ENCODE data around the gene CPB2. TPM values are rescaled to one million over a fixed set of nuclear protein-coding genes. Genes with fewer than 3 reads are reported as not detected.

The CPB2 gene
- total RNA-seq, 1 donor from 2014 or later: not detected

DNA sequence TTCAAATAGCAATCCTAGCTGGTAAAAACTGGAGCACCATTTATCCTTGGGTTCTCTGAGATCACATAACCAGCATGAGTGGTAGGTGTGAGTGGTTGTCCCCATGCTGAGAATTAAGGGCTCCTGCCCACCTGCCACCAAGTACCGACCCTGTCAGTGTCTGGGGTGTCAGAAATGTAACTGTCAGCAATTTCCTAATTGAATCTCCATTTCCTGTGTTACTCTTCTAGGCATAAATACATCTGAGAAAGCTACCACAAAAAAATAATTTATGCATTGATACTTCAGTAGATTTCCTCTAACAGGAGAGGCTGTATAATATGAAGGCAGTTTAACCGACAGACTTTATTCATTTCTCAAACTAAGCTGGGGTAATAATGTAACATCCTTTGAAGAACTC, 25.1 kb downstream of the CPB2 start:
- Histone ChIP-seq H3K4me1 (ENCODE audit: control insufficient read depth in 3 of 3, insufficient read depth in 3 of 3, low read length in 3 of 3) (no peaks in the 10 kb centered on the region), H3K4me3 (ENCODE audit: low read length in 3 of 3) (no peak overlapping the region), H3K27me3 (ENCODE audit: control insufficient read depth in 3 of 3, insufficient read depth in 3 of 3, low read length in 3 of 3) (no peaks in the 10 kb centered on the region), H3K9me3 (ENCODE audit: control insufficient read depth in 3 of 3, low read length in 3 of 3) (no peaks in the 10 kb centered on the region), H3K9ac (ENCODE audit: low read depth in 1 of 3, low read length in 3 of 3) (no peak overlapping the region), H3K36me3 (ENCODE audit: control insufficient read depth in 3 of 3, insufficient read depth in 3 of 3, low read length in 3 of 3) (no peaks in the 10 kb centered on the region), H3K27ac (ENCODE audit: low read depth, low read length) (no peak overlapping the region)

DNA sequence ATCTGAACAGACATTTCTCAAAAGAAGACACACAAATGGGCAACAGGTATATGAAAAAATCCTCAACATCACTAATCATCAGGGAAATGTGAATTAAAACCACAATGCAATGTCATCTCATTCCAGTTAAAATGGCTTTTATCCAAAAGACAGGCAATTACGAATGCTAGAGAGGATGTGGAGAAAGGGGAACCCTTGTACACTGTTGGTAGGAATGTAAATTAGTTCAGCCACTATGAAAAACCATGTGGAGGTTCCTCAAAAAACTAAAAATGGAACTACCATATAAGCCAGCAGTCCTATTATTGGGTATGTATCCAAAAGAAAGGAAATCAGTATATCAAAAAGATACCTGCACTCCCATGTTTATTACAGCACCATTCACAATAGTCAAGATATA, 27.6 kb downstream of the CPB2 start:
- H3K9ac ChIP-seq (ENCODE audit: low read depth in 1 of 3, low read length in 3 of 3): no peak overlapping the region
- H3K4me3 ChIP-seq (ENCODE audit: low read length in 3 of 3): no peak overlapping the region
- H3K4me1 ChIP-seq (ENCODE audit: control insufficient read depth in 3 of 3, insufficient read depth in 3 of 3, low read length in 3 of 3): no peaks in the 10 kb centered on the region
- no peaks in the 10 kb centered on the region for H3K27me3 ChIP-seq (ENCODE audit: control insufficient read depth in 3 of 3, insufficient read depth in 3 of 3, low read length in 3 of 3)
- H3K27ac ChIP-seq (ENCODE audit: low read depth, low read length): no peak overlapping the region
- H3K36me3 ChIP-seq (ENCODE audit: control insufficient read depth in 3 of 3, insufficient read depth in 3 of 3, low read length in 3 of 3): no peaks in the 10 kb centered on the region
- no peaks in the 10 kb centered on the region for H3K9me3 ChIP-seq (ENCODE audit: control insufficient read depth in 3 of 3, low read length in 3 of 3)

DNA sequence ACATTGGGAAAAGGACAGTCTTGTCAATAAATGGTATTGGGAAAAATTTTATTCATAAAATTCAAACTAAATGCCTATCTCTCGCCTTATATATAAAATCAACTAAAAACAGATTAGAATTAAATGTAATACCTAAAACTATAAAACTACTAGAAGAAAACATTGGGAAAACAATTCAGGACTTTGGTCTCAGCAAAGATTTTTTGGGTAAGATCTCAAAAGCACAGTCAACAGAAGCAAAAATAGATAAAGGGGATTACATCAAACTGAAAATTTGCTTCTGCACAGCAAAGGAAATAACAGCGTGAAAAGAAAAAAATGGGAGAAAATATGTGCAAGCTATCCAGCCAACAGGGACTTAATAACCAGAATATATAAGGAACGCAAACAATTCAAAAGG, 28.0 kb downstream of the CPB2 start:
- no peak overlapping the region for H3K9ac ChIP-seq (ENCODE audit: low read depth in 1 of 3, low read length in 3 of 3)
- H3K27ac ChIP-seq (ENCODE audit: low read depth, low read length): no peak overlapping the region
- no peaks in the 10 kb centered on the region for H3K9me3 ChIP-seq (ENCODE audit: control insufficient read depth in 3 of 3, low read length in 3 of 3)
- H3K4me1 ChIP-seq (ENCODE audit: control insufficient read depth in 3 of 3, insufficient read depth in 3 of 3, low read length in 3 of 3): no peaks in the 10 kb centered on the region
- no peaks in the 10 kb centered on the region for H3K27me3 ChIP-seq (ENCODE audit: control insufficient read depth in 3 of 3, insufficient read depth in 3 of 3, low read length in 3 of 3)
- no peaks in the 10 kb centered on the region for H3K36me3 ChIP-seq (ENCODE audit: control insufficient read depth in 3 of 3, insufficient read depth in 3 of 3, low read length in 3 of 3)
- no peak overlapping the region for H3K4me3 ChIP-seq (ENCODE audit: low read length in 3 of 3)

DNA sequence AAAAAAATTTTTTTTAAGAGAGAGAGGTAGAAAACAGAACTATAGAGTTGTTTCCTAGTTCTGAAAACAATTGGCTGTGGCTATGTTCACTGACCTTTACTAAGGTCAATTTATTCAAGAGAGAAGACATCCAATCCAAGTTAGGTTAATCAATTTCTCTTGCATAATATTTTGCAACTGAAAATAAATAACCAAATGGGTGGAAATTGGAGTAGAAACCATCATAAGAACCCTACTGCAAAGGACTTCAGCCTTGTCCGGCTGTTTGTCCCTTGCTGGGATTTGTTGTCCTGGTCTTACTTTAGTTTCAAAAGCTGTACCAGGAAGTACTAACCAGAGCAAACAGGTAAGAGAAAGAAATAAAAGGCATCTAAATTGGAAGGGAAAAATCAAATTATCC, 29.0 kb downstream of the CPB2 start:
- H3K4me1 ChIP-seq (ENCODE audit: control insufficient read depth in 3 of 3, insufficient read depth in 3 of 3, low read length in 3 of 3): no peaks in the 10 kb centered on the region
- H3K36me3 ChIP-seq (ENCODE audit: control insufficient read depth in 3 of 3, insufficient read depth in 3 of 3, low read length in 3 of 3): no peaks in the 10 kb centered on the region
- H3K4me3 ChIP-seq (ENCODE audit: low read length in 3 of 3): no peak overlapping the region
- H3K27ac ChIP-seq (ENCODE audit: low read depth, low read length): no peak overlapping the region
- no peaks in the 10 kb centered on the region for H3K9me3 ChIP-seq (ENCODE audit: control insufficient read depth in 3 of 3, low read length in 3 of 3)
- H3K9ac ChIP-seq (ENCODE audit: low read depth in 1 of 3, low read length in 3 of 3): no peak overlapping the region
- no peaks in the 10 kb centered on the region for H3K27me3 ChIP-seq (ENCODE audit: control insufficient read depth in 3 of 3, insufficient read depth in 3 of 3, low read length in 3 of 3)

DNA sequence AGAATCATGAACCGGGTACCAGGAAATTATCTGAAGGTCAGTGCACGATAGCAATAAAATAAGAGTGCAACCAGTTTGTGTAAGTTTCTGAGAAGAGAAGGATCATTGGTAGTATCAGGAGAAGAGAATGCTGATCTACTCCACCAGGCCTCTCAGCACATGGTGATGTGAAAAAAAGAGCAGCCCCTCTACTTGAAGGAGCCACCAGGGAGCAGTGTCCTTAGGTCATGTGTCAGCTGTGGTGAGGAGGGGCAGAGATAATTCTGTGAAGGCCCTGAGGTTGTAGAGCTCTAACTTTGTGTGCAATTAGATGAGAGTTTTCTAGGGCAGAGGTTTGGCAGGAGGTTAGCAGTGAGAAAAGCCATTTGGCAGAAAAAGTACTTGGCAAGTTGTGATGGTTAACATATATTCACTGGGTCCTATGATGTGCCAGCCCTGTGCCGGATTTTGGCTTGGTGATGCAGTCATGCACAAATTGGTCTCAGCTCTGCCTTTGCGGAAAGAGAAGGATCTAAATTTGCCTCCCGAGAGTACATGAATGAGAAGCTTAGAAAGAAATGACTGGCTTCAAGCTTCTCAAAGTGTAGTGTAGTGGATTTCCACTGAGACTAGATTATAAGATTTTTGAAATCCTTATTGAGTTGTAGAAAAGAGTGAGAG, 33.1 kb downstream of the CPB2 start:
- H3K9me3 ChIP-seq (ENCODE audit: control insufficient read depth in 3 of 3, low read length in 3 of 3): no peaks in the 10 kb centered on the region
- no peak overlapping the region for H3K4me3 ChIP-seq (ENCODE audit: low read length in 3 of 3)
- no peak overlapping the region for H3K27ac ChIP-seq (ENCODE audit: low read depth, low read length)
- H3K36me3 ChIP-seq (ENCODE audit: control insufficient read depth in 3 of 3, insufficient read depth in 3 of 3, low read length in 3 of 3): no peaks in the 10 kb centered on the region
- H3K4me1 ChIP-seq (ENCODE audit: control insufficient read depth in 3 of 3, insufficient read depth in 3 of 3, low read length in 3 of 3): no peaks in the 10 kb centered on the region
- no peaks in the 10 kb centered on the region for H3K27me3 ChIP-seq (ENCODE audit: control insufficient read depth in 3 of 3, insufficient read depth in 3 of 3, low read length in 3 of 3)
- no peak overlapping the region for H3K9ac ChIP-seq (ENCODE audit: low read depth in 1 of 3, low read length in 3 of 3)

DNA sequence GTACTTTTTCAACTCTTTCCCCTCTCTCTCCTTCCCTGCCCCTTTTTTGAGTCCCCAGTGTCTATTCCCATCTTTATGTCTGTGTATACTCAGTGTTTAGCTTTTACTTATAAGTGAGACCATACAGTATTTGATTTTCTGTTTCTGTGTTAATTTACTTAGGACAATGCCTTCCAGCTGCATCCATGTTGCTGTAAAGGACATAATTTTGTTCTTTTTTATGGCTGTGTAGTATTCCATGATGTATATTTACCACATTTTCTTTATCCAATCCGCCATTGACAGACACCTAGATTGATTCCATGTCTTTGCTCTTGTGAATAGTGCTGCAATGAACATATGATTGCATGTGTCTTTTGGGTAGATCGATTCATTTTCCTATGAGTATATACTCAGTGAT, 41.5 kb downstream of the CPB2 start:
- Histone ChIP-seq H3K36me3 (ENCODE audit: control insufficient read depth in 3 of 3, insufficient read depth in 3 of 3, low read length in 3 of 3) (no peaks in the 10 kb centered on the region), H3K27ac (ENCODE audit: low read depth, low read length) (no peak overlapping the region), H3K4me1 (ENCODE audit: control insufficient read depth in 3 of 3, insufficient read depth in 3 of 3, low read length in 3 of 3) (no peaks in the 10 kb centered on the region), H3K9ac (ENCODE audit: low read depth in 1 of 3, low read length in 3 of 3) (no peak overlapping the region), H3K4me3 (ENCODE audit: low read length in 3 of 3) (no peak overlapping the region), H3K27me3 (ENCODE audit: control insufficient read depth in 3 of 3, insufficient read depth in 3 of 3, low read length in 3 of 3) (no peaks in the 10 kb centered on the region), H3K9me3 (ENCODE audit: control insufficient read depth in 3 of 3, low read length in 3 of 3) (no peaks in the 10 kb centered on the region)

DNA sequence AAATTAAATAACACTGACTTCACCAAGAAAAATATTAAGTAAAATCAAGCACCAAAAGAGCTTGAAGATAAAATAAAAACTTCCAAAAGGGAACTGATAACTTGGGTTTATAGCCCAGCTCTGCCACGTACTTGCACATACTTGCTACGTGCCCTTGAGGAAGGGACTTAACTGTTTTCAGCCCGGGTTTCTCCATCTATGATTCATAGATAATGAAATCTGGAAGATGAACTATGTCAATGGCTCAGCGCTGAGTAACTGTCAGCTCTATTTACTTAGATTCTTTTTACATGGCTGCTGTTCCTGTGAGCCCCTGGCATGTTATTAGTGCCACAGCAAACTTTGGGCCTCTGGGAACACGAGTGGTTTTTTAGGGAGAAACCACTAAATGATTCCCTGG, 42.6 kb downstream of the CPB2 start:
- Histone ChIP-seq H3K27me3 (ENCODE audit: control insufficient read depth in 3 of 3, insufficient read depth in 3 of 3, low read length in 3 of 3) (no peaks in the 10 kb centered on the region), H3K4me3 (ENCODE audit: low read length in 3 of 3) (no peak overlapping the region), H3K9me3 (ENCODE audit: control insufficient read depth in 3 of 3, low read length in 3 of 3) (no peaks in the 10 kb centered on the region), H3K27ac (ENCODE audit: low read depth, low read length) (no peak overlapping the region), H3K36me3 (ENCODE audit: control insufficient read depth in 3 of 3, insufficient read depth in 3 of 3, low read length in 3 of 3) (no peaks in the 10 kb centered on the region), H3K9ac (ENCODE audit: low read depth in 1 of 3, low read length in 3 of 3) (no peak overlapping the region), H3K4me1 (ENCODE audit: control insufficient read depth in 3 of 3, insufficient read depth in 3 of 3, low read length in 3 of 3) (no peaks in the 10 kb centered on the region)

DNA sequence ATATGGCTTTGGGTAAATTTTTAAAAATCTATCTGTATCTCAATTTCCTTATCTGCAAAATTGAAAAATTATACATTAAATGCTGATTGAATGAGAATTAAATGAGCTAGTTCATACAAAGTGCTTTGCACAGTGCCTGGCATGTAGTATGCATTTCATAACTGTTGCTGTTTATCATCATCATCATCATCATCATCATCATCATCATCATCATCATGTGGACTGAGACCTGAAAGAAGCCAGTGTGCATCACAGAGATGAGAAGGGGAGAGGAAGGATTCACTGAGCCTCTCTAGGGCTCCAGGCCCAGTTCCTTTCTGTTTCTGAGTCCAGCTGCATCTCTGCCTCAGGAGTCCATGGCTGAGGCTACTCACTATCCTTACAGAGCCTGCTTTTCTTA, 45.4 kb downstream of the CPB2 start:
- Histone ChIP-seq H3K9me3 (ENCODE audit: control insufficient read depth in 3 of 3, low read length in 3 of 3) (no peaks in the 10 kb centered on the region), H3K27me3 (ENCODE audit: control insufficient read depth in 3 of 3, insufficient read depth in 3 of 3, low read length in 3 of 3) (no peaks in the 10 kb centered on the region), H3K9ac (ENCODE audit: low read depth in 1 of 3, low read length in 3 of 3) (no peak overlapping the region), H3K27ac (ENCODE audit: low read depth, low read length) (no peak overlapping the region), H3K36me3 (ENCODE audit: control insufficient read depth in 3 of 3, insufficient read depth in 3 of 3, low read length in 3 of 3) (no peaks in the 10 kb centered on the region), H3K4me1 (ENCODE audit: control insufficient read depth in 3 of 3, insufficient read depth in 3 of 3, low read length in 3 of 3) (no peaks in the 10 kb centered on the region), H3K4me3 (ENCODE audit: low read length in 3 of 3) (no peak overlapping the region)

DNA sequence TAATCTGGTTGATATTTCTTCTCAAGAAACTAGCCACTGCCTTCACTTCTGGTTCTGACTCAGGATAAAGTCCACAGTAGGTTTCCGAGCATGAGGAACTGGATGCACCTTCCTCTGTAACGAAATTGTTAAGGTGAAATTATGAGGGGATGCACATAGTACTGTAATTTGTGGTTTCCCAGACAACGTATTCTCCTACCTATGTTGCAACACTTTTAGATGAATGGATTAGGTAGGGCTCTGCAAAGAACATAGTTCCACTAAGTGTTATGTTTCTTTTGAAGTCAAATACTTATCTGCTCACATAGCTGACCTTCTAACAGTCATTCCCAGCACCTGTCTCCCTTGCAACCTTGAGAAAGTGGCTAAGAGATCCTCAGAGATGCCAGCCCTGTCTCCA, 46.6 kb downstream of the CPB2 start:
- Histone ChIP-seq H3K9me3 (ENCODE audit: control insufficient read depth in 3 of 3, low read length in 3 of 3) (no peaks in the 10 kb centered on the region), H3K9ac (ENCODE audit: low read depth in 1 of 3, low read length in 3 of 3) (no peak overlapping the region), H3K4me1 (ENCODE audit: control insufficient read depth in 3 of 3, insufficient read depth in 3 of 3, low read length in 3 of 3) (peaks cover 0 to 3% (median under 1%) of the 10 kb centered on the region in 3 donors), H3K4me3 (ENCODE audit: low read length in 3 of 3) (no peak overlapping the region), H3K27me3 (ENCODE audit: control insufficient read depth in 3 of 3, insufficient read depth in 3 of 3, low read length in 3 of 3) (no peaks in the 10 kb centered on the region), H3K36me3 (ENCODE audit: control insufficient read depth in 3 of 3, insufficient read depth in 3 of 3, low read length in 3 of 3) (no peaks in the 10 kb centered on the region), H3K27ac (ENCODE audit: low read depth, low read length) (no peak overlapping the region)

DNA sequence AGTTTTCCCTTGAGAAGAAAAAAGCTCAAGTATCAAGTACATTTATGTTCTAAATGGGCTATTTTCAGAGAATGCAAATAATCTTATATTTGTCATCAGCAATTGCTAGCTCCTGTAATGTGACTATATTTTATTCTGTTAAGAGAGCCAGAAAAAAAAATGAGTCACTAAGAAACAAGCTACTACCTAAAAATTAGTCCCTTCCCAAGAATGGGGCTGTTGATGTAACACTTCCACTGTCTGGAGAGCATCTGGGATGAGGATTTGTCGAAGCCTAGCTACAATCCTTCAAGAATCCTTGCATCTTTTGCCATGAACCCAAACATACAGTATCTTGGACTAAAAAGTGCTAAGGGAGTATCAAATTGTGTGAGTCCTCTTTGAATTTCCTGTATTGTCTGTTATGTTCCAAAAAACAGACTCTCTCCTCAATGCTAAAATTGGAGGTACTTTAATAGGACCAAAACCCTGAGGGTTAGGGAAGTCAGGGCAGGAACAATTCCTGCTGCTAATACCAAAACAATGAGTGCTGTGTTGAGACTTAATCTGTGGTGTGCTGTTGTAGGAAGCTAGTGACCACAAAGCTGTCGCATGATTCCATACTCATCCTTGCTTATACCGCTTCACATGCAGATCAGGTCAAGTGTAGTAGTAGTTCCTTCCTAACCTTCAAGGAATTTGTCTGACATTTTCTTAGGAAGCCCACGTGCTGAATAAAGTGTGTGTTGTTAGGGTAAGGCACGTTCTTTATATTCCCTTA, 47.4 kb downstream of the CPB2 start:
- Histone ChIP-seq H3K27me3 (ENCODE audit: control insufficient read depth in 3 of 3, insufficient read depth in 3 of 3, low read length in 3 of 3) (no peaks in the 10 kb centered on the region), H3K4me1 (ENCODE audit: control insufficient read depth in 3 of 3, insufficient read depth in 3 of 3, low read length in 3 of 3) (peaks cover 0 to 8% (median 7%) of the 10 kb centered on the region in 3 donors), H3K27ac (ENCODE audit: low read depth, low read length) (no peak overlapping the region), H3K9ac (ENCODE audit: low read depth in 1 of 3, low read length in 3 of 3) (no peak overlapping the region), H3K4me3 (ENCODE audit: low read length in 3 of 3) (no peak overlapping the region), H3K9me3 (ENCODE audit: control insufficient read depth in 3 of 3, low read length in 3 of 3) (no peaks in the 10 kb centered on the region), H3K36me3 (ENCODE audit: control insufficient read depth in 3 of 3, insufficient read depth in 3 of 3, low read length in 3 of 3) (no peaks in the 10 kb centered on the region)

Data from skeletal muscle tissue (tissue), 4 donors.